H9 (cell line): ENCODE results near the gene FYCO1. TPM values are rescaled to one million over a fixed set of nuclear protein-coding genes. Genes with fewer than 3 reads are reported as not detected.

Experiments
- DNase-seq: peaks from one replicate; pipeline ENCODE4 v3.0.0-alpha.2; 2017
- H2AFZ ChIP-seq: one replicate; pipeline ENCODE4 v1.6.1; 2013; ENCODE audit warnings: mild to moderate bottlenecking, low read length, control low read depth, moderate library complexity
- H2AK5ac ChIP-seq: 2 replicates; pipeline ENCODE4 v1.6.1; 2013; ENCODE audit warnings: low read length, control low read depth, mixed read lengths; ENCODE audit not compliant: insufficient read length
- H2BK120ac ChIP-seq: one replicate; pipeline ENCODE4 v1.6.1; 2013; ENCODE audit warnings: low read depth, mild to moderate bottlenecking, low read length, control low read depth, inconsistent platforms; ENCODE audit not compliant: poor library complexity, severe bottlenecking
- H2BK12ac ChIP-seq: 2 replicates; pipeline ENCODE4 v1.6.1; 2013; ENCODE audit warnings: low read length, control low read depth, mixed read lengths, low read depth; ENCODE audit not compliant: insufficient read length
- H2BK15ac ChIP-seq: 2 replicates; pipeline ENCODE4 v1.6.1; 2013; ENCODE audit warnings: low read depth, low read length, control low read depth
- H2BK20ac ChIP-seq: one replicate; pipeline ENCODE4 v1.6.1; 2013; ENCODE audit warnings: low read depth, mild to moderate bottlenecking, low read length, control low read depth, inconsistent platforms; ENCODE audit not compliant: poor library complexity, severe bottlenecking
- H2BK5ac ChIP-seq: 2 replicates; pipeline ENCODE4 v1.6.1; 2013; ENCODE audit warnings: low read length, control low read depth, mixed read lengths; ENCODE audit not compliant: insufficient read length
- H3K14ac ChIP-seq: 2 replicates; pipeline ENCODE4 v1.6.1; 2013; ENCODE audit warnings: low read length, control low read depth; ENCODE audit not compliant: insufficient read depth
- H3K18ac ChIP-seq: 2 replicates; pipeline ENCODE4 v1.6.1; 2013; ENCODE audit warnings: low read depth, mild to moderate bottlenecking, mixed read lengths, low read length, control low read depth; ENCODE audit not compliant: insufficient read length
- H3K23ac ChIP-seq: 2 replicates; pipeline ENCODE4 v1.6.1; 2013; ENCODE audit warnings: low read length, control low read depth, mixed read lengths, low read depth; ENCODE audit not compliant: insufficient read length
- H3K23me2 ChIP-seq: 2 replicates; pipeline ENCODE4 v1.6.1; 2013; ENCODE audit warnings: low read depth, mild to moderate bottlenecking, mixed read lengths, low read length, control low read depth; ENCODE audit not compliant: insufficient read length, poor library complexity, severe bottlenecking
- H3K27ac ChIP-seq: 2 replicates; pipeline ENCODE4 v1.5.1; 2013; ENCODE audit warnings: low read length, control low read depth, mixed read lengths, low read depth; ENCODE audit not compliant: insufficient read length
- H3K27me3 ChIP-seq: 2 replicates; pipeline ENCODE4 v1.6.1; 2013; ENCODE audit warnings: low read length, control low read depth, inconsistent platforms; ENCODE audit not compliant: insufficient read depth
- H3K4ac ChIP-seq: 2 replicates; pipeline ENCODE4 v1.6.1; 2013; ENCODE audit warnings: low read depth, mild to moderate bottlenecking, control low read depth, inconsistent platforms, low read length, moderate library complexity
- H3K4me1 ChIP-seq: 2 replicates; pipeline ENCODE4 v1.6.1; 2013; ENCODE audit warnings: low read length, control low read depth, inconsistent platforms; ENCODE audit not compliant: insufficient read depth
- H3K4me2 ChIP-seq: 2 replicates; pipeline ENCODE4 v1.6.1; 2013; ENCODE audit warnings: low read length, control low read depth, mixed read lengths; ENCODE audit not compliant: insufficient read length, insufficient read depth
- H3K56ac ChIP-seq: 2 replicates; pipeline ENCODE4 v1.6.1; 2013; ENCODE audit warnings: low read depth, mild to moderate bottlenecking, mixed read lengths, low read length, control low read depth; ENCODE audit not compliant: insufficient read length
- H3K79me1 ChIP-seq: 2 replicates; pipeline ENCODE4 v1.6.1; 2013; ENCODE audit warnings: low read depth, mild to moderate bottlenecking, moderate library complexity, low read length, control low read depth, inconsistent platforms; ENCODE audit not compliant: insufficient read depth, poor library complexity, severe bottlenecking
- H3K79me2 ChIP-seq: 2 replicates; pipeline ENCODE4 v1.6.1; 2013; ENCODE audit warnings: low read length, control low read depth, inconsistent platforms; ENCODE audit not compliant: insufficient read depth
- H3K9ac ChIP-seq: 2 replicates; pipeline ENCODE4 v1.6.1; 2013; ENCODE audit warnings: low read length, control low read depth, mixed read lengths; ENCODE audit not compliant: insufficient read length; ENCODE audit errors: extremely low read depth
- H3K9me3 ChIP-seq: one replicate; pipeline ENCODE4 v1.6.1; 2013; ENCODE audit warnings: low read depth, low read length, inconsistent platforms; ENCODE audit not compliant: control insufficient read depth
- H3T11ph ChIP-seq: one replicate; pipeline ENCODE4 v1.6.1; 2013; ENCODE audit warnings: mild to moderate bottlenecking, low read length, control low read depth, inconsistent platforms
- H4K20me1 ChIP-seq: one replicate; pipeline ENCODE4 v1.6.1; 2013; ENCODE audit not compliant: control insufficient read depth, insufficient read length, insufficient read depth
- H4K5ac ChIP-seq: 2 replicates; pipeline ENCODE4 v1.6.1; 2013; ENCODE audit warnings: low read depth, mild to moderate bottlenecking, mixed read lengths, low read length, control low read depth; ENCODE audit not compliant: insufficient read length
- H4K8ac ChIP-seq: replicated peaks from 2 replicates; pipeline ENCODE4 v1.6.1; 2013; ENCODE audit warnings: low read length, control low read depth, mixed read lengths, low read depth; ENCODE audit not compliant: insufficient read length
- H4K91ac ChIP-seq: 2 replicates; pipeline ENCODE4 v1.6.1; 2013; ENCODE audit warnings: low read depth, mild to moderate bottlenecking, moderate library complexity, mixed read lengths, low read length, control low read depth; ENCODE audit not compliant: insufficient read length
- H3K27ac Mint-ChIP-seq, 3 experiments: 2 replicates in 2 of 3; 3 replicates in 1 of 3; pipeline ENCODE4 v1.8.0; 2020 to 2021; ENCODE audit warnings: mixed read lengths in 3 of 3, mild to moderate bottlenecking in 1 of 3, moderate library complexity in 1 of 3
- H3K27me3 Mint-ChIP-seq: 2 replicates; pipeline ENCODE4 v1.8.0; 2021; ENCODE audit warnings: low read depth, mild to moderate bottlenecking, moderate library complexity, mixed read lengths
- H3K36me3 Mint-ChIP-seq, 3 experiments: 2 replicates in 2 of 3; 3 replicates in 1 of 3; pipeline ENCODE4 v1.8.0; 2020 to 2021; ENCODE audit warnings: low read depth in 3 of 3, mixed read lengths in 3 of 3; ENCODE audit not compliant: insufficient read depth in 1 of 3
- H3K4me1 Mint-ChIP-seq, 2 experiments: 2 replicates each; pipeline ENCODE4 v1.8.0; 2020; ENCODE audit warnings: mixed read lengths in 2 of 2
- H3K4me3 Mint-ChIP-seq, 2 experiments: 2 replicates in 1 of 2; 3 replicates in 1 of 2; pipeline ENCODE4 v1.8.0; 2020 to 2021; ENCODE audit warnings: mild to moderate bottlenecking in 2 of 2, mixed read lengths in 2 of 2, moderate library complexity in 1 of 2
- H3K9me3 Mint-ChIP-seq, 2 experiments: 2 replicates in 1 of 2; 3 replicates in 1 of 2; pipeline ENCODE4 v1.8.0; 2020; ENCODE audit warnings: mild to moderate bottlenecking in 2 of 2, mixed read lengths in 2 of 2, moderate library complexity in 1 of 2
- WGBS: extraction: QIAGEN DNeasy Blood & Tissue Kit; methylation state at CpG from one replicate; pipeline ENCODE4 v1.1.7; 2013; ENCODE audit warnings: missing lambda C conversion rate, low lambda C conversion rate, mixed read lengths; ENCODE audit not compliant: insufficient read length; ENCODE audit errors: extremely low coverage; 5-methylcytosine and 5-hydroxymethylcytosine counted together
- total RNA-seq: library from RNA; stranded (reverse); gene quantifications from 2 replicates; pipeline ENCODE4 v1.2.1, GENCODE V29; 2021
- TF ChIP-seq, protein P1 (sequence below): fragments of 200-600 bp; sonication (generic); conservative IDR thresholded peaks from 3 replicates; pipeline ENCODE4 v1.8.0; 2021; ENCODE audit warnings: antibody characterized with exemption, mild to moderate bottlenecking

FYCO1 gene
- total RNA-seq, 1 experiment from 2014 or later, result 10.4 TPM

DNA sequence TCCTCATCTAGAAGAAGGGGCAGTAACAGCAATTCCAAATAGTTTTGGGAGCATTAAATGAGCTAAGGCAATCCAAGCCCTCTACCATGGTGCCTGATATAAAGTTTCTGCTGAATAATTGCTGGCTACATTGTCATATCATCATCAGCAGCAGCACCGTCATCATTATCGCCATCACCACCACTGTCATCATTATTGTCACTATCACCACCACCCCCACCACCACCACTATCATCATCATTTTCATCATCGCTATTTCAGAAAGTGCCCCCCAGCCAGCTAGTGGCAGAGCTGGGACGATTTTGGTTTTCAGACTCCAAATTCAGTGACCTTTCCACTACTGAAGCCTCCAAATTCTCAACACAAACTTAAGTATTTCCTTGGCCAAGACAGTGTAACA is 16.6 kb upstream of the FYCO1 start:
- H4K20me1 ChIP-seq, result no peaks in the 10 kb centered on the region
- no peak overlapping the region for H2BK5ac ChIP-seq
- H2AFZ ChIP-seq, result no peak overlapping the region
- no peak overlapping the region for H2BK12ac ChIP-seq
- H3K4me2 ChIP-seq, result no peak overlapping the region
- H3K36me3 Mint-ChIP-seq, result no peaks in the 10 kb centered on the region
- no peak overlapping the region for H4K5ac ChIP-seq
- H3K9me3 ChIP-seq, result no peaks in the 10 kb centered on the region
- no peak overlapping the region for H3K4me3 Mint-ChIP-seq
- no peak overlapping the region for H2BK15ac ChIP-seq
- no peak overlapping the region for H2BK120ac ChIP-seq
- peaks cover 4 to 6% of the 10 kb centered on the region in 2 experiments for H3K4me1 Mint-ChIP-seq
- no CpG with 5 or more reads among the region's 4 CpGs for WGBS
- no peak overlapping the region for H3K27ac ChIP-seq
- H3K79me2 ChIP-seq, result no peaks in the 10 kb centered on the region
- no peak overlapping the region for H3K9ac ChIP-seq
- TF ChIP-seq, protein P1, sequence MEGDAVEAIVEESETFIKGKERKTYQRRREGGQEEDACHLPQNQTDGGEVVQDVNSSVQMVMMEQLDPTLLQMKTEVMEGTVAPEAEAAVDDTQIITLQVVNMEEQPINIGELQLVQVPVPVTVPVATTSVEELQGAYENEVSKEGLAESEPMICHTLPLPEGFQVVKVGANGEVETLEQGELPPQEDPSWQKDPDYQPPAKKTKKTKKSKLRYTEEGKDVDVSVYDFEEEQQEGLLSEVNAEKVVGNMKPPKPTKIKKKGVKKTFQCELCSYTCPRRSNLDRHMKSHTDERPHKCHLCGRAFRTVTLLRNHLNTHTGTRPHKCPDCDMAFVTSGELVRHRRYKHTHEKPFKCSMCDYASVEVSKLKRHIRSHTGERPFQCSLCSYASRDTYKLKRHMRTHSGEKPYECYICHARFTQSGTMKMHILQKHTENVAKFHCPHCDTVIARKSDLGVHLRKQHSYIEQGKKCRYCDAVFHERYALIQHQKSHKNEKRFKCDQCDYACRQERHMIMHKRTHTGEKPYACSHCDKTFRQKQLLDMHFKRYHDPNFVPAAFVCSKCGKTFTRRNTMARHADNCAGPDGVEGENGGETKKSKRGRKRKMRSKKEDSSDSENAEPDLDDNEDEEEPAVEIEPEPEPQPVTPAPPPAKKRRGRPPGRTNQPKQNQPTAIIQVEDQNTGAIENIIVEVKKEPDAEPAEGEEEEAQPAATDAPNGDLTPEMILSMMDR, result no peak
- H3K14ac ChIP-seq, result no peak overlapping the region
- no peaks in the 10 kb centered on the region; the same call in 1 of the 2 replicates for H3K27me3 Mint-ChIP-seq
- no peaks in the 10 kb centered on the region for H3K23me2 ChIP-seq
- peaks cover 2% of the 10 kb centered on the region for H3K4me1 ChIP-seq
- H2AK5ac ChIP-seq, result no peak overlapping the region
- H3K27ac Mint-ChIP-seq, result no peak overlapping the region
- no peak overlapping the region for H3K23ac ChIP-seq
- H4K8ac ChIP-seq, result no peak overlapping the region
- H3T11ph ChIP-seq, result no peak overlapping the region
- no peaks in the 10 kb centered on the region for H3K27me3 ChIP-seq
- no peak overlapping the region for H3K18ac ChIP-seq
- H3K9me3 Mint-ChIP-seq, result 0 out of 5 replicates have a peak, but pooled peaks cover 0 to 2% of the 10 kb centered on the region in 2 experiments
- no peaks in the 10 kb centered on the region for H3K79me1 ChIP-seq
- no peak overlapping the region for H2BK20ac ChIP-seq
- no peak for DNase-seq
- H4K91ac ChIP-seq, result no peak overlapping the region
- H3K4ac ChIP-seq, result no peak overlapping the region
- H3K56ac ChIP-seq, result no peak overlapping the region
